Small intestine (tissue), 7 donors: ENCODE results near the gene ANKRD23. TPM values are rescaled to one million over a fixed set of nuclear protein-coding genes. Genes with fewer than 3 reads are reported as not detected.
"Not testable (repeated sequence)": the region's sequence is repeated elsewhere in the genome, so short reads cannot be mapped to it uniquely, and the experiment has no call there.

Source experiments
- DNase-seq, 2 donors: peaks; one replicate each; pipeline versions ENCODE4 v3.0.0 to v3.0.0-alpha.2; 2013
- FAIRE-seq: peaks from 2 replicates; lab custom pipeline; 2012; peaks lifted over from hg19 to GRCh38; lab: Jason Lieb, UNC
- H3K27ac ChIP-seq, 3 donors: one replicate each; pipeline ENCODE4 v1.5.1; 2013; ENCODE audit warnings: low read length in 2 of 3, mild to moderate bottlenecking in 2 of 3, control low read depth in 1 of 3, inconsistent platforms in 1 of 3, low read depth in 1 of 3, moderate library complexity in 1 of 3
- H3K27me3 ChIP-seq, 3 donors: one replicate each; pipeline ENCODE4 v1.6.1; 2013; ENCODE audit warnings: low read length in 3 of 3, inconsistent platforms in 1 of 3; ENCODE audit not compliant: control insufficient read depth in 3 of 3, insufficient read depth in 3 of 3
- H3K36me3 ChIP-seq, 3 donors: one replicate each; pipeline ENCODE4 v1.6.1; 2013; ENCODE audit warnings: low read length in 3 of 3, inconsistent platforms in 1 of 3, low read depth in 1 of 3, mild to moderate bottlenecking in 1 of 3, moderate library complexity in 1 of 3; ENCODE audit not compliant: control insufficient read depth in 3 of 3, insufficient read depth in 2 of 3
- H3K4me1 ChIP-seq, 3 donors: one replicate each; pipeline ENCODE4 v1.6.1; 2013; ENCODE audit warnings: low read length in 2 of 3, inconsistent platforms in 1 of 3, low read depth in 1 of 3, mild to moderate bottlenecking in 1 of 3, moderate library complexity in 1 of 3; ENCODE audit not compliant: control insufficient read depth in 3 of 3, insufficient read depth in 2 of 3
- H3K4me3 ChIP-seq, 3 donors: one replicate each; pipeline ENCODE4 v1.5.1; 2013; ENCODE audit warnings: low read length in 3 of 3, control low read depth in 1 of 3, inconsistent platforms in 1 of 3, low read depth in 1 of 3, mild to moderate bottlenecking in 1 of 3, moderate library complexity in 1 of 3
- H3K9me3 ChIP-seq, 2 donors: one replicate each; pipeline ENCODE4 v1.6.1; 2013; ENCODE audit warnings: low read depth in 1 of 2, low read length in 1 of 2; ENCODE audit not compliant: control insufficient read depth in 2 of 2, insufficient read depth in 1 of 2
- WGBS, 3 donors: extraction: QIAGEN DNeasy Blood & Tissue Kit; methylation state at CpG; one replicate each; pipeline ENCODE4 v1.1.7; 2013; 5-methylcytosine and 5-hydroxymethylcytosine counted together
- polyA plus RNA-seq, 4 donors: library from polyadenylated mRNA; stranded (reverse) in 3 of 4; unstranded in 1 of 4; fragments of 200-250 nt in 3 of 4; fragments of 120-200 nt in 1 of 4; gene quantifications; one replicate each; pipeline versions ENCODE4 v1.2.1 to v1.2.3, GENCODE V29; 2013
- donor health status: healthy with polysubstance abuse.
- donor health status: control.
- donor health status: control.
- donor health status: Bipolar disorder and iron deficiency.
- donor health status: healthy.

ANKRD23 gene
- polyA plus RNA-seq, 4 donors: 2.2 to 4.0 (median 3.2) TPM

- Histone ChIP-seq H3K36me3 (peaks cover 4 to 68% (median 6%) of the 10 kb centered on the region in 3 donors), H3K4me3 (no peak overlapping the region), H3K9me3 (no peaks in the 10 kb centered on the region), H3K27ac (no peak overlapping the region), H3K27me3 (no peaks in the 10 kb centered on the region), H3K4me1 (peaks cover 0 to 6% (median 0%) of the 10 kb centered on the region in 3 donors)
- WGBS, 3 donors: 83 to 87% (median 86%) methylated on average over 27 of the region's 27 CpGs
- no peak for DNase-seq
- FAIRE-seq: no peak
Measured at GRCh38 chr2:96800061-96801004, 43.5 kb downstream of the ANKRD23 start.

DNA sequence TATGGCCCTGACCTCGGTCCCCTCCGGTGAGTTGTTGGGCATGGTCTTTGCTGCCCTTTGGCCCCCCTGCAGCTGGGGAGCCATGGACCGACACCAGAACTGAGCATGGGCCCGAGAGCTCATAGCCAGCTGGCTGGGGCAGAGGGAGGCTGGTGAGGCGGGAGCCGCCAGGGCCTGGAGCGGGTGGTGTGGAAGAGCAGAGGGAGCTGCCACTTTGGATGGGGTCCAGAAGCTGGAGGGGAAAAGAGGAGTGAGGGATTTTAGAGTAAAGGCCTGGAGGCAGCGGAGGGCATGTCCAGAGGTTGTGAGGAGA, 44.2 kb downstream of the ANKRD23 start:
- H3K4me3 ChIP-seq: no peak overlapping the region
- no peaks in the 10 kb centered on the region for H3K9me3 ChIP-seq
- DNase-seq (no peak), FAIRE-seq (no peak)
- H3K36me3 ChIP-seq: peaks cover 4 to 66% (median 8%) of the 10 kb centered on the region in 3 donors
- H3K27me3 ChIP-seq: no peaks in the 10 kb centered on the region
- H3K4me1 ChIP-seq: peaks cover 0 to 6% (median 0%) of the 10 kb centered on the region in 3 donors
- no peak overlapping the region for H3K27ac ChIP-seq
- WGBS, 3 donors: 93 to 96% (median 94%) methylated on average over 8 of the region's 8 CpGs

GRCh38 chr2:96798733-96799622, 44.8 kb downstream of the ANKRD23 start:
- Histone ChIP-seq H3K27ac (no peak overlapping the region), H3K4me1 (peaks cover 0 to 6% (median 0%) of the 10 kb centered on the region in 3 donors), H3K36me3 (peaks cover 4 to 62% (median 8%) of the 10 kb centered on the region in 3 donors), H3K4me3 (no peak overlapping the region), H3K9me3 (no peaks in the 10 kb centered on the region), H3K27me3 (no peaks in the 10 kb centered on the region)
- DNase-seq (no peak), FAIRE-seq (no peak)
- WGBS, 3 donors: 86 to 89% (median 87%) methylated on average over 18 to 23 of the region's 23 CpGs

GRCh38 chr2:96797066-96797625, 46.7 kb downstream of the ANKRD23 start:
- DNase-seq: no peak
- Histone ChIP-seq H3K36me3 (peaks cover 3 to 51% (median 8%) of the 10 kb centered on the region in 3 donors), H3K9me3 (no peaks in the 10 kb centered on the region), H3K4me3 (no peak overlapping the region), H3K27ac (no peak overlapping the region), H3K27me3 (no peaks in the 10 kb centered on the region), H3K4me1 (peaks cover 0 to 6% (median 0%) of the 10 kb centered on the region in 3 donors)
- FAIRE-seq: no peak
- 95 to 96% (median 96%) methylated on average over 23 of the region's 23 CpGs for WGBS, 3 donors

GRCh38 chr2:96796497-96796896, 47.3 kb downstream of the ANKRD23 start:
- peaks cover 2 to 48% (median 8%) of the 10 kb centered on the region in 3 donors for H3K36me3 ChIP-seq
- not testable (repeated sequence) for H3K9me3 ChIP-seq, FAIRE-seq, H3K27ac ChIP-seq, H3K27me3 ChIP-seq, DNase-seq, H3K4me3 ChIP-seq, H3K4me1 ChIP-seq
- WGBS, 3 donors: 84 to 86% (median 85%) methylated on average over 6 of the region's 6 CpGs

DNA sequence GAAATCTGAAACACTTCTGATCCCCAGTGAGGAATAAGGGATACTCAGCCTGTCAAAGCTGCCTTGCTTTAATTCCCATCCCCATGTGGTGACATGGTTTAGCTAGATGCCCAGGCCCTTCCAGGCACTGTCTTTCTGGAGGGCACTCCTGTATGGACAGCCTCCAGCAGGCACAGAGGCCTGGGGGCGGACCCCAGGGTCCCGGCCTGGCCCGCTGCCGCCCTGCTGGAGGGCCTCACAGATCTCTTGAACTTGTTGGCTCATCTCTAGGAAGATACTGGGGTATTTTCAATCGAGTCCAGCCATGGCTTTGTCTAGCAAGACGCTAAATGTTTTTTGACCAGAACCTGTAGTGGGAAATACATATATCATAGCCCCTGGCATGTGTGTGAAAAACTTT, 48.7 kb downstream of the ANKRD23 start:
- no peak for FAIRE-seq
- peaks cover 2 to 34% (median 8%) of the 10 kb centered on the region in 3 donors for H3K36me3 ChIP-seq

GRCh38 chr2:96792772-96793749, 50.8 kb downstream of the ANKRD23 start:
- 86 to 88% (median 87%) methylated on average over 17 of the region's 17 CpGs for WGBS, 3 donors
- Histone ChIP-seq H3K4me3 (no peak overlapping the region), H3K9me3 (no peaks in the 10 kb centered on the region), H3K36me3 (peaks cover 0 to 13% (median 2%) of the 10 kb centered on the region in 3 donors), H3K4me1 (peaks cover 6 to 15% (median 6%) of the 10 kb centered on the region in 3 donors), H3K27ac (no peak overlapping the region), H3K27me3 (no peaks in the 10 kb centered on the region)
- FAIRE-seq (no peak), DNase-seq (no peak)

More for the DNA sequence above, 48.7 kb downstream of the ANKRD23 start:
- no peaks in the 10 kb centered on the region for H3K4me1 ChIP-seq
- no peaks in the 10 kb centered on the region for H3K27me3 ChIP-seq
- WGBS, 3 donors: 93 to 98% (median 95%) methylated on average over 6 of the region's 6 CpGs
- DNase-seq: no peak
- no peaks in the 10 kb centered on the region for H3K9me3 ChIP-seq
- H3K4me3 ChIP-seq: no peak overlapping the region
- no peak overlapping the region for H3K27ac ChIP-seq
